Large intestine (tissue), 3 donors: ENCODE measurements around the gene TM4SF20. TPM values are rescaled to one million over a fixed set of nuclear protein-coding genes. Genes with fewer than 3 reads are reported as not detected.

ENCODE experiments used
- DNase-seq, 2 donors: peaks; one replicate each; pipeline versions ENCODE4 v3.0.0 to v3.0.0-alpha.2; 2013
- H3K27ac ChIP-seq: one replicate; pipeline ENCODE4 v1.5.1; 2013; ENCODE audit warnings: low read length
- H3K27me3 ChIP-seq: 2 replicates; pipeline ENCODE4 v1.6.1; 2013; ENCODE audit warnings: low read length; ENCODE audit not compliant: control insufficient read depth, insufficient read depth
- H3K36me3 ChIP-seq: 2 replicates; pipeline ENCODE4 v1.6.1; 2013; ENCODE audit warnings: low read length; ENCODE audit not compliant: control insufficient read depth, insufficient read depth
- H3K4me1 ChIP-seq: one replicate; pipeline ENCODE4 v1.6.1; 2013; ENCODE audit warnings: low read length; ENCODE audit not compliant: control insufficient read depth, insufficient read depth
- H3K4me3 ChIP-seq: one replicate; pipeline ENCODE4 v1.5.1; 2013; ENCODE audit warnings: low read length
- H3K9me3 ChIP-seq: one replicate; pipeline ENCODE4 v1.6.1; 2013; ENCODE audit warnings: mild to moderate bottlenecking, low read depth, low read length, moderate library complexity; ENCODE audit not compliant: control insufficient read depth
- WGBS: methylation state at CpG from one replicate; pipeline ENCODE4 v1.1.5; 2013; ENCODE audit warnings: low lambda C conversion rate; ENCODE audit not compliant: insufficient coverage; 5-methylcytosine and 5-hydroxymethylcytosine counted together
- polyA plus RNA-seq: library from polyadenylated mRNA; unstranded; fragments of 120-200 nt; gene quantifications from one replicate; pipeline ENCODE4 v1.2.1, GENCODE V29; 2013

TM4SF20 gene
- polyA plus RNA-seq, 1 donor = 171 TPM

- WGBS = no CpG with 5 or more reads among the region's 5 CpGs
- H3K27ac ChIP-seq = no peak overlapping the region
- no peaks in the 10 kb centered on the region for H3K27me3 ChIP-seq
- no peaks in the 10 kb centered on the region for H3K36me3 ChIP-seq
- H3K9me3 ChIP-seq = peaks cover 7% of the 10 kb centered on the region
- no peaks in the 10 kb centered on the region for H3K4me1 ChIP-seq
- no peak overlapping the region for H3K4me3 ChIP-seq
- no peak for DNase-seq
Measured at GRCh38 chr2:227322530-227323205, 56.4 kb downstream of the TM4SF20 start.

GRCh38 chr2:227320305-227321094, 58.6 kb downstream of the TM4SF20 start:
- H3K9me3 ChIP-seq = peaks cover 7% of the 10 kb centered on the region
- H3K4me3 ChIP-seq = no peak overlapping the region
- DNase-seq = no peak
- no peaks in the 10 kb centered on the region for H3K4me1 ChIP-seq
- no peaks in the 10 kb centered on the region for H3K36me3 ChIP-seq
- WGBS = no CpG with 5 or more reads among the region's 33 CpGs
- no peaks in the 10 kb centered on the region for H3K27me3 ChIP-seq
- H3K27ac ChIP-seq = no peak overlapping the region

- H3K27me3 ChIP-seq = no peaks in the 10 kb centered on the region
- no CpG with 5 or more reads among the region's 2 CpGs for WGBS
- H3K27ac ChIP-seq = no peak overlapping the region
- DNase-seq = no peak
- no peaks in the 10 kb centered on the region for H3K36me3 ChIP-seq
- H3K9me3 ChIP-seq = peaks cover 7% of the 10 kb centered on the region
- H3K4me1 ChIP-seq = no peaks in the 10 kb centered on the region
- H3K4me3 ChIP-seq = no peak overlapping the region
Measured at GRCh38 chr2:227317834-227318233, 61.3 kb downstream of the TM4SF20 start.

GRCh38 chr2:227313310-227313709, 65.8 kb downstream of the TM4SF20 start:
- Histone ChIP-seq H3K4me1 (no peaks in the 10 kb centered on the region), H3K4me3 (no peak overlapping the region), H3K27me3 (no peaks in the 10 kb centered on the region), H3K36me3 (no peaks in the 10 kb centered on the region), H3K27ac (no peak overlapping the region), H3K9me3 (no peaks in the 10 kb centered on the region)
- no peak for DNase-seq
- no CpG with 5 or more reads among the region's 1 CpG for WGBS

- Histone ChIP-seq H3K27me3 (no peaks in the 10 kb centered on the region), H3K27ac (no peak overlapping the region), H3K4me3 (no peak overlapping the region), H3K9me3 (no peaks in the 10 kb centered on the region), H3K36me3 (no peaks in the 10 kb centered on the region), H3K4me1 (no peaks in the 10 kb centered on the region)
- 100% methylated on average over 1 of the region's 2 CpGs for WGBS
- DNase-seq = no peak
Measured at GRCh38 chr2:227312579-227312978, 66.5 kb downstream of the TM4SF20 start.

Other genes with a start within 250 kb of the TM4SF20 start
- 0.22 TPM for gene COL4A4, start 215.1 kb downstream of the TM4SF20 start, polyA plus RNA-seq
- 0.19 TPM for gene COL4A3, start 214.7 kb downstream of the TM4SF20 start, polyA plus RNA-seq
- 87.3 TPM for gene MFF, start 54.1 kb downstream of the TM4SF20 start, polyA plus RNA-seq
- not detected for gene SCYGR1, start 8.6 kb upstream of the TM4SF20 start, polyA plus RNA-seq
- 113 TPM for gene AGFG1, start 92.8 kb upstream of the TM4SF20 start, polyA plus RNA-seq
- gene SCYGR2, start 219.6 kb upstream of the TM4SF20 start, polyA plus RNA-seq = not detected
- not detected for gene SCYGR3, start 235.5 kb upstream of the TM4SF20 start, polyA plus RNA-seq
- gene SCYGR4, start 238.2 kb upstream of the TM4SF20 start, polyA plus RNA-seq = 0.03 TPM